ENCODE results near the gene MTSS2. TPM values are rescaled to one million over a fixed set of nuclear protein-coding genes. Genes with fewer than 3 reads are reported as not detected.

Gene MTSS2
- total RNA-seq = 1 to 10 TPM; 1.8 to 1.9 TPM
- polyA plus RNA-seq = not detected

GRCh38 chr16:70685938-70686375, at the start of gene MTSS2:
MTSS2 (minus strand) TSS chr16:70686053; CDS start chr16:70685791, 262 bp downstream.
- intact Hi-C loops (cut with micrococcal nuclease) = loop anchor here (5.0 kb wide), 1 partner anchor 51 kb away; no protein-coding TSS in a partner anchor
- CTCF ChIA-PET (ENCODE audit: partially characterized antibody) = no interaction called here
- peaks cover 0 to 8% (median 3%) of the 10 kb centered on the region in 4 donors for H3K4me1 Mint-ChIP-seq
- no peak within 1 kb of the TSS for H3K27ac ChIP-seq (ENCODE audit: low read depth, low read length)
- peak within 1 kb of the TSS; percentile 20 to 70 (median 62) for H3K4me3 Mint-ChIP-seq
- peak in 1 of 5 donors; percentile 27 for DNase-seq
- H3K4me1 ChIP-seq (ENCODE audit: insufficient read depth, low read length) = peaks cover 7% of the 10 kb centered on the region
- H3K9me3 ChIP-seq (ENCODE audit: control insufficient read depth in 1 of 2, low read length in 2 of 2) = no peaks in the 10 kb centered on the region
- no peak within 1 kb of the TSS for H3K4me3 ChIP-seq (ENCODE audit: low read length in 2 of 2)
- H3K9me3 Mint-ChIP-seq = no peaks in the 10 kb centered on the region
- H3K27me3 Mint-ChIP-seq = peaks cover 13 to 16% of the 10 kb centered on the region in 2 donors
- peaks cover 0 to 2% of the 10 kb centered on the region in 2 donors for H3K36me3 Mint-ChIP-seq
- POLR2A ChIA-PET (ENCODE audit: partially characterized antibody) = no interaction called here
- H3K27ac Mint-ChIP-seq = peak within 1 kb of the TSS in 1 of 7 donors; percentile 46
- H3K27me3 ChIP-seq (ENCODE audit: insufficient read depth, low read length) = peaks cover 5% of the 10 kb centered on the region
- H3K36me3 ChIP-seq (ENCODE audit: insufficient read depth, low read length) = no peaks in the 10 kb centered on the region

DNA sequence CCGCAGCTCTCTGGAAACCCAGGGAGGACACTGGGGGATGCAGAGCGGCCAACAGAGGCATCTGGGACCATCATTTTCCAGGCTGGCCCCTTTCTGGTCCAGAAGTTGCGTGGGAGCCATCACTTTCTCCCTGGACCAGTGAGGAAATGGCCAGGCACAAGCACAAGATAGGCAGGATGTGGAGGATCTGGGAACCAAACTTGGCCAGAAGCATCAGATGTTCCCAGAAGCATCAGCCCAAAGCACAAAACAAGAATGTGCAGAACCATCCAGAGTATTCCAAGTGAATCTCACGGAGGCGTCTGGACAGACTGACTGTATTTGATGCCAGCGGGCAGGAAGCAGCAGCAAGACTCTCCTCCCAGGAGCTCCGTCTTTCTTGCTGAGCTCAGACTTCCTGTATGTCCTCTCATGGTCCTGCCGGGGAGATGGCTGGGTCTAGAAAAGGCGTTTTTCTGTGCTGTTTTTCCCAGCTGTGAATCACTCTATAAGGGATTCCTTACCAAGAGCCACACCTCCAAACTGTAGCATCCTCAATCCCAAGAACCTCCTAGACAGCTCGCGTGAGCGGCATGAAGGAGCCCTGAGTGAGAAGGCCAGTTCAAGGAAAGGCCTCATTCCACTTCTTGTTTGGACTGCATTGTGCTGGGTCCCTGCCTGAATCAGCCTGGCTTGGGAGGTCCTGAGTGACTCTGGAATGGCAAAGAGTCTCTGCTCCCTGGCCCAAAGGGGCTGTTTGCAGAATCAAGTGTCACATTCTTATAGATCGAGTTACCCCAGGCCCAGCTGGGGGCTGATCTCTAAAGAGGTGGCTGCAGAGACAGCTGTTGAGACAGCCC, 49.5 kb upstream of the MTSS2 start:
- H3K9me3 Mint-ChIP-seq = peaks cover 0 to 2% (median 0%) of the 10 kb centered on the region in 8 donors
- H3K4me1 Mint-ChIP-seq = peaks cover 16 to 30% (median 21%) of the 10 kb centered on the region in 4 donors
- Histone ChIP-seq H3K9me3 (ENCODE audit: control insufficient read depth in 1 of 2, low read length in 2 of 2) (no peaks in the 10 kb centered on the region), H3K4me3 (ENCODE audit: low read length in 2 of 2) (no peak overlapping the region), H3K36me3 (ENCODE audit: insufficient read depth, low read length) (peaks cover 14% of the 10 kb centered on the region), H3K4me1 (ENCODE audit: insufficient read depth, low read length) (peaks cover 22% of the 10 kb centered on the region), H3K27me3 (ENCODE audit: insufficient read depth, low read length) (no peaks in the 10 kb centered on the region), H3K27ac (ENCODE audit: low read depth, low read length) (no peak overlapping the region)
- ChIA-PET POLR2A (ENCODE audit: partially characterized antibody) (no interaction called here), CTCF (ENCODE audit: partially characterized antibody) (no interaction called here)
- intact Hi-C loops (cut with micrococcal nuclease) = loop anchor here (5.0 kb wide), 1 partner anchor 48 kb away; the partner anchor contains the start of gene MTSS2
- H3K27ac Mint-ChIP-seq = peak overlapping the region in 3 of 7 donors; percentile 41 to 77 (median 75)
- no peak overlapping the region for H3K4me3 Mint-ChIP-seq
- DNase-seq = no peak
- H3K36me3 Mint-ChIP-seq = peaks cover 22 to 42% of the 10 kb centered on the region in 2 donors
- H3K27me3 Mint-ChIP-seq = no peaks in the 10 kb centered on the region

DNA sequence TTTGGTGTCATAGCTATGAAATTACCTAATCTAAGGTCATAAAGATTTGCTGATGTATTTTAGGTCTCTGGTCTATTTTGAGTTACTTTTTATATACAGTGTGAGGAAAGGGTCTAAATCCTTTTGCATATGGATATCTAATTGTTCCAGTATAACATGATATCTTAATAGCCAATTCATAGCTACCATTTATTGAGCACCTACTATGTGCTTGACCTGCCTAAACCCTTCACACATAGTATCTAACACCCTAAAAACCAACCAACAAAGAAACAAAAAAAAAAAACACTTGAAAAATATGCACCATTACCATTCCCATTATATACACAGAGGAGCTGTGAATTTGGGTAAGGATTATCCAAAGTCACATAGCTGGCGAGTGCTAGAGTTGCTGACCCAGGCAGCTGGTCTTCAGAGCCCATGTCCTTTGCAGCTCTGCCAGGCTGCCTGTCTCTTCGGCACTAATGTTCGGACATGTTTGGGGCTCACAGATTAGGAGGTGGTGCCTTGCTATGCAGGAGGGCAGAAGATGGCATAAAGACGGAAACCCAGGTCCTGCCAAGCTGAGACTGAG, 48.8 kb upstream of the MTSS2 start:
- POLR2A ChIA-PET (ENCODE audit: partially characterized antibody) = no interaction called here
- no peak for DNase-seq
- Mint-ChIP-seq H3K27me3 (no peaks in the 10 kb centered on the region), H3K27ac (peak overlapping the region in 2 of 7 donors; percentile 54 to 78), H3K4me3 (no peak overlapping the region), H3K4me1 (peaks cover 14 to 30% (median 20%) of the 10 kb centered on the region in 4 donors), H3K36me3 (peaks cover 28 to 45% of the 10 kb centered on the region in 2 donors), H3K9me3 (peaks cover 0 to 2% (median 0%) of the 10 kb centered on the region in 8 donors)
- Histone ChIP-seq H3K27ac (ENCODE audit: low read depth, low read length) (no peak overlapping the region), H3K9me3 (ENCODE audit: control insufficient read depth in 1 of 2, low read length in 2 of 2) (no peaks in the 10 kb centered on the region), H3K27me3 (ENCODE audit: insufficient read depth, low read length) (no peaks in the 10 kb centered on the region), H3K4me1 (ENCODE audit: insufficient read depth, low read length) (peaks cover 22% of the 10 kb centered on the region), H3K36me3 (ENCODE audit: insufficient read depth, low read length) (peaks cover 14% of the 10 kb centered on the region), H3K4me3 (ENCODE audit: low read length in 2 of 2) (no peak overlapping the region)
- CTCF ChIA-PET (ENCODE audit: partially characterized antibody) = interaction anchor here (0.6 kb wide), 1 partner anchor 59 kb away, joined by 4 read pairs; no protein-coding TSS in a partner anchor
- intact Hi-C loops (cut with micrococcal nuclease) = loop anchor here (5.0 kb wide), 1 partner anchor 47 kb away; the partner anchor contains the start of gene MTSS2

GRCh38 chr16:70730944-70731343, 45.1 kb upstream of the MTSS2 start:
- CTCF ChIA-PET (ENCODE audit: partially characterized antibody) = no interaction called here
- peaks cover 27% of the 10 kb centered on the region for H3K36me3 ChIP-seq (ENCODE audit: insufficient read depth, low read length)
- no peak overlapping the region for H3K27ac Mint-ChIP-seq

GRCh38 chr16:70730031-70730430, 44.2 kb upstream of the MTSS2 start:
- ChIA-PET CTCF (ENCODE audit: partially characterized antibody) (no interaction called here), POLR2A (ENCODE audit: partially characterized antibody) (interaction anchor here (0.6 kb wide), 1 partner anchor 9 kb away, joined by 3 read pairs; no protein-coding TSS in a partner anchor)
- Histone ChIP-seq H3K4me1 (ENCODE audit: insufficient read depth, low read length) (no peaks in the 10 kb centered on the region), H3K27ac (ENCODE audit: low read depth, low read length) (no peak overlapping the region), H3K4me3 (ENCODE audit: low read length in 2 of 2) (no peak overlapping the region), H3K36me3 (ENCODE audit: insufficient read depth, low read length) (peaks cover 27% of the 10 kb centered on the region), H3K27me3 (ENCODE audit: insufficient read depth, low read length) (no peaks in the 10 kb centered on the region), H3K9me3 (ENCODE audit: control insufficient read depth in 1 of 2, low read length in 2 of 2) (no peaks in the 10 kb centered on the region)
- Mint-ChIP-seq H3K4me3 (no peak overlapping the region), H3K9me3 (no peaks in the 10 kb centered on the region), H3K27ac (no peak overlapping the region), H3K27me3 (no peaks in the 10 kb centered on the region), H3K4me1 (peaks cover 0 to 6% (median 2%) of the 10 kb centered on the region in 4 donors), H3K36me3 (peaks cover 47 to 53% of the 10 kb centered on the region in 2 donors)
- no peak for DNase-seq
- intact Hi-C loops (cut with micrococcal nuclease) = no loop called here

More at GRCh38 chr16:70730944-70731343, 45.1 kb upstream of the MTSS2 start:
- Histone ChIP-seq H3K27me3 (ENCODE audit: insufficient read depth, low read length) (no peaks in the 10 kb centered on the region), H3K9me3 (ENCODE audit: control insufficient read depth in 1 of 2, low read length in 2 of 2) (no peaks in the 10 kb centered on the region), H3K4me1 (ENCODE audit: insufficient read depth, low read length) (no peaks in the 10 kb centered on the region), H3K27ac (ENCODE audit: low read depth, low read length) (no peak overlapping the region), H3K4me3 (ENCODE audit: low read length in 2 of 2) (no peak overlapping the region)
- H3K27me3 Mint-ChIP-seq = no peaks in the 10 kb centered on the region
- H3K4me1 Mint-ChIP-seq = peaks cover 0 to 6% (median 2%) of the 10 kb centered on the region in 4 donors
- intact Hi-C loops (cut with micrococcal nuclease) = no loop called here
- no peak overlapping the region for H3K4me3 Mint-ChIP-seq
- POLR2A ChIA-PET (ENCODE audit: partially characterized antibody) = no interaction called here
- H3K36me3 Mint-ChIP-seq = peaks cover 45 to 52% of the 10 kb centered on the region in 2 donors
- H3K9me3 Mint-ChIP-seq = no peaks in the 10 kb centered on the region
- no peak for DNase-seq

DNA sequence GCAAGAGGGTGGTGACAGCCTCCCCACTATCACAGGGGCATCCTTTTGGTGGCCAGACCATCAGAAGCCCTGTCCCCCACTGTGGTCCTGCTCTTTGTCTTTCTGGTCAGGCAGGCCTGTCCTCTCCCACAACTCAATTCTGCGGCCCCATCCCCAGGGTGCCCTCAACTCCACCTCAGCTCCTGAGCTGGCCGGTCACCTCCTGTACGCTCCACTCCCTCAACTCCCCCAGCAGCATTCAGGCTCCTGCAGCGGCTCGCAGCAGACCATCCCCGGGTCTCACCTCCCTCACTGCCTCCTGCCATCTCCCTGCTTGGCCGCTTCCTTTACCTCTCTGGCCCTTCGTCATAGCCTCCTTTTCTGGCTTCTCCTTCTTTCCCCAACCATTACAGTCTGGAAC, 43.4 kb upstream of the MTSS2 start:
- H3K9me3 Mint-ChIP-seq = no peaks in the 10 kb centered on the region
- Histone ChIP-seq H3K4me1 (ENCODE audit: insufficient read depth, low read length) (no peaks in the 10 kb centered on the region), H3K4me3 (ENCODE audit: low read length in 2 of 2) (no peak overlapping the region), H3K27me3 (ENCODE audit: insufficient read depth, low read length) (no peaks in the 10 kb centered on the region), H3K27ac (ENCODE audit: low read depth, low read length) (no peak overlapping the region), H3K36me3 (ENCODE audit: insufficient read depth, low read length) (peaks cover 27% of the 10 kb centered on the region), H3K9me3 (ENCODE audit: control insufficient read depth in 1 of 2, low read length in 2 of 2) (no peaks in the 10 kb centered on the region)
- POLR2A ChIA-PET (ENCODE audit: partially characterized antibody) = no interaction called here
- peaks cover 0 to 4% (median 0%) of the 10 kb centered on the region in 4 donors for H3K4me1 Mint-ChIP-seq
- intact Hi-C loops (cut with micrococcal nuclease) = no loop called here
- peak overlapping the region in 1 of 8 donors; percentile 4 for H3K4me3 Mint-ChIP-seq
- H3K36me3 Mint-ChIP-seq = peaks cover 42 to 48% of the 10 kb centered on the region in 2 donors
- DNase-seq = no peak
- CTCF ChIA-PET (ENCODE audit: partially characterized antibody) = no interaction called here
- H3K27me3 Mint-ChIP-seq = no peaks in the 10 kb centered on the region
- peak overlapping the region in 1 of 7 donors; percentile 31 for H3K27ac Mint-ChIP-seq

DNA sequence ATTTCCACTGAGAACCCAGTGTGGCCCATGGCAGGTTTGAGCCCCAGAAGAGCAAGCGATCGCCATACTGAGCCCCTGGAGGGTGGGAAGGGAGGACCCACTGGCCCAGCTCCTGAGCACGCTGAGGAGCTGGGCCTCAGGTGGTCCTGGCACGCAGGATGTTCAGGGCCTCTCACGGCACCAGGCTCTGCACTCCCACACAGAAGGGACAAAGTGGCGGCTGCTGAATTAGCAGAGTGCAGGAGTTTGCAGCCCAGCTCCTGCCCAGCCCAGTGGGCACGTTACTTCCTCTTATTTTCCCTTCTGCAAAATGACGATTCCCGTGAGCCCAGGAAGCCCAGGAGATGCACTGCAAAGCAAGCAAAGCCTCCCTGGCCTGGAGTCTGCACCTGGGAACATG, 42.3 kb upstream of the MTSS2 start:
- H3K36me3 ChIP-seq (ENCODE audit: insufficient read depth, low read length) = peaks cover 27% of the 10 kb centered on the region
- H3K9me3 Mint-ChIP-seq = no peaks in the 10 kb centered on the region
- H3K4me1 Mint-ChIP-seq = peaks cover 0 to 4% (median 0%) of the 10 kb centered on the region in 4 donors

More for the DNA sequence above, 42.3 kb upstream of the MTSS2 start:
- ChIA-PET POLR2A (ENCODE audit: partially characterized antibody) (no interaction called here), CTCF (ENCODE audit: partially characterized antibody) (no interaction called here)
- DNase-seq = no peak
- Histone ChIP-seq H3K9me3 (ENCODE audit: control insufficient read depth in 1 of 2, low read length in 2 of 2) (no peaks in the 10 kb centered on the region), H3K27ac (ENCODE audit: low read depth, low read length) (no peak overlapping the region), H3K27me3 (ENCODE audit: insufficient read depth, low read length) (no peaks in the 10 kb centered on the region), H3K4me3 (ENCODE audit: low read length in 2 of 2) (no peak overlapping the region), H3K4me1 (ENCODE audit: insufficient read depth, low read length) (no peaks in the 10 kb centered on the region)
- no peak overlapping the region for H3K4me3 Mint-ChIP-seq
- no peak overlapping the region for H3K27ac Mint-ChIP-seq
- H3K36me3 Mint-ChIP-seq = peaks cover 41 to 46% of the 10 kb centered on the region in 2 donors
- intact Hi-C loops (cut with micrococcal nuclease) = no loop called here
- H3K27me3 Mint-ChIP-seq = no peaks in the 10 kb centered on the region

Measured in CD4-positive, alpha-beta memory T cell (primary cell).